BE2C (cell line): Measurements from ENCODE around the gene NEAT1.

Experiments
- DNase-seq: peaks from one replicate; pipeline ENCODE4 v3.0.0-alpha.2; 2020
- H3K27me3 ChIP-seq: fragments of 250-450 bp; sonication (Bioruptor Pico); 2 replicates; pipeline ENCODE4 v1.5.1; 2020; ENCODE audit warnings: mild to moderate bottlenecking
- H3K36me3 ChIP-seq: fragments of 250-450 bp; sonication (Bioruptor Pico); 2 replicates; pipeline ENCODE4 v1.5.1; 2020; ENCODE audit warnings: mild to moderate bottlenecking
- H3K4me1 ChIP-seq: fragments of 250-450 bp; sonication (Bioruptor Pico); 2 replicates; pipeline ENCODE4 v1.5.1; 2020
- H3K4me3 ChIP-seq: 2 replicates; pipeline ENCODE4 v1.5.1; 2011; ENCODE audit warnings: low read depth, low read length
- H3K9me3 ChIP-seq: fragments of 250-450 bp; sonication (Bioruptor Pico); 2 replicates; pipeline ENCODE4 v1.5.1; 2020
- CTCF ChIP-seq: IDR thresholded peaks from 2 replicates; pipeline ENCODE4 v1.5.1; 2012; ENCODE audit warnings: mild to moderate bottlenecking, low read depth, low read length

Gene NEAT1

GRCh38 chr11:65426839-65427690 is 4.5 kb downstream of the NEAT1 start:
- Histone ChIP-seq H3K27me3 (peaks cover 3% of the 10 kb centered on the region), H3K9me3 (no peaks in the 10 kb centered on the region), H3K36me3 (peaks cover 43% of the 10 kb centered on the region), H3K4me3 (peak overlapping the region; percentile 88), H3K4me1 (peaks cover 3% of the 10 kb centered on the region; the same call in 1 of the 2 replicates)
- no peak for DNase-seq
- TF ChIP-seq CTCF, result no peak

GRCh38 chr11:65427691-65428577 is 5.3 kb downstream of the NEAT1 start:
- peaks cover 3% of the 10 kb centered on the region; the same call in 1 of the 2 replicates for H3K4me1 ChIP-seq
- H3K27me3 ChIP-seq, result peaks cover under 1% of the 10 kb centered on the region; the same call in 1 of the 2 replicates
- H3K4me3 ChIP-seq, result peak overlapping the region; percentile 88
- H3K9me3 ChIP-seq, result no peaks in the 10 kb centered on the region
- no peak for TF ChIP-seq CTCF
- H3K36me3 ChIP-seq, result peaks cover 40% of the 10 kb centered on the region
- DNase-seq, result no peak

GRCh38 chr11:65428578-65429067 is 6.0 kb downstream of the NEAT1 start:
- no peak for DNase-seq
- TF ChIP-seq CTCF, result no peak
- Histone ChIP-seq H3K27me3 (no peaks in the 10 kb centered on the region), H3K4me1 (peaks cover 3% of the 10 kb centered on the region; the same call in 1 of the 2 replicates), H3K4me3 (peak overlapping the region; percentile 88), H3K9me3 (no peaks in the 10 kb centered on the region), H3K36me3 (peaks cover 34% of the 10 kb centered on the region)

GRCh38 chr11:65429068-65429681 is 6.6 kb downstream of the NEAT1 start:
- Histone ChIP-seq H3K4me3 (peak overlapping the region; percentile 38), H3K4me1 (peaks cover 3% of the 10 kb centered on the region; the same call in 1 of the 2 replicates), H3K27me3 (no peaks in the 10 kb centered on the region), H3K9me3 (no peaks in the 10 kb centered on the region), H3K36me3 (peaks cover 29% of the 10 kb centered on the region)
- no peak for TF ChIP-seq CTCF
- DNase-seq, result no peak

DNA sequence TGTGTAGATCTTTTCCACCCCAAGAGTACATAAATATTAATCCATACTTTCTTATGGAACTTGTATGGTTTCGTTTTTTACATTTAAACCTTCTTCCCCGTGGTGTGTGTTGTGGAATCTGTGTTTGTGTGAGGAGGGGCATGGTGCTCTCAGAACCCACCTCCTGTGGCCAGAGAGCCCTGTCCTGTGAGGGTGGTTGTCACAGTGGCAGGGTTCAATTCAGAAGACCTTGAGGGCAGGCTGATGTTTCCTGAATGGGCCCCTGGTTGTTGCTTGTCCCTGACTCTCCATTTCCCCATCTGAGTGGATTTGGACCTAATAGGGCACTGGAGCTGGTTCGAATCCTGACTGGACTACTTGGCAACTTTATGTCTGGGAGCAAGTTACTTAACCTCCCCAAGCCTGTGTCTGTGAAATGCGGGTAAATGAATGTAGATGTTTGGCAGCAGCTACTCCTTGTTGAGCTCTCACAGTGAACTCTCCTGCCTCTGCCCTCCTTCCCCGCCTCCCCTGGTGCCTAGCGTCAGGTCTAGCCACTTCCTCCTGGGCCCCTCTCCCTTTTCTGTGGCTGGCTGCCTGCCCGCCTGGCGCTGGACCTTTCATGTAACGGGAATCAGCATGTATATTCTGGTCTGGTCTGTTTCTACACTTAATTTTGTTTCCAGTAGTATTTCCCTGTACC is 7.3 kb downstream of the NEAT1 start:
- Histone ChIP-seq H3K4me3 (peak overlapping the region; percentile 38), H3K27me3 (no peaks in the 10 kb centered on the region), H3K9me3 (no peaks in the 10 kb centered on the region), H3K4me1 (peaks cover 3% of the 10 kb centered on the region; the same call in 1 of the 2 replicates), H3K36me3 (peaks cover 30% of the 10 kb centered on the region)
- TF ChIP-seq CTCF, result no peak
- peak; percentile 63 for DNase-seq
